ENCODE results near the gene PKM. TPM values are rescaled to one million over a fixed set of nuclear protein-coding genes. Genes with fewer than 3 reads are reported as not detected.
A peak's percentile ranks its signal among the peaks of the same experiment; 100 is the strongest.

Gene PKM
- total RNA-seq, 3 donors from 2014 or later = 328 to 450 (median 372) TPM

- Histone ChIP-seq H3K36me3 (ENCODE audit: low read depth) (peaks cover 14% of the 10 kb centered on the region), H3K4me3 (no peak within 1 kb of the TSS), H3K9me3 (no peaks in the 10 kb centered on the region), H3K4me1 (ENCODE audit: low read depth) (peaks cover 7% of the 10 kb centered on the region)
- TF ChIP-seq, protein P1, sequence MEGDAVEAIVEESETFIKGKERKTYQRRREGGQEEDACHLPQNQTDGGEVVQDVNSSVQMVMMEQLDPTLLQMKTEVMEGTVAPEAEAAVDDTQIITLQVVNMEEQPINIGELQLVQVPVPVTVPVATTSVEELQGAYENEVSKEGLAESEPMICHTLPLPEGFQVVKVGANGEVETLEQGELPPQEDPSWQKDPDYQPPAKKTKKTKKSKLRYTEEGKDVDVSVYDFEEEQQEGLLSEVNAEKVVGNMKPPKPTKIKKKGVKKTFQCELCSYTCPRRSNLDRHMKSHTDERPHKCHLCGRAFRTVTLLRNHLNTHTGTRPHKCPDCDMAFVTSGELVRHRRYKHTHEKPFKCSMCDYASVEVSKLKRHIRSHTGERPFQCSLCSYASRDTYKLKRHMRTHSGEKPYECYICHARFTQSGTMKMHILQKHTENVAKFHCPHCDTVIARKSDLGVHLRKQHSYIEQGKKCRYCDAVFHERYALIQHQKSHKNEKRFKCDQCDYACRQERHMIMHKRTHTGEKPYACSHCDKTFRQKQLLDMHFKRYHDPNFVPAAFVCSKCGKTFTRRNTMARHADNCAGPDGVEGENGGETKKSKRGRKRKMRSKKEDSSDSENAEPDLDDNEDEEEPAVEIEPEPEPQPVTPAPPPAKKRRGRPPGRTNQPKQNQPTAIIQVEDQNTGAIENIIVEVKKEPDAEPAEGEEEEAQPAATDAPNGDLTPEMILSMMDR (IDR thresholded peaks at IDR 0.05) = no peak
- ATAC-seq = peak; percentile 64
- DNase-seq = peak in 2 of 3 donors; percentile 30 to 48
- intact Hi-C loops (cut with DNase I, micrococcal nuclease) = no loop called here
These were observed 33.3 kb downstream of the PKM start, which contains the start of gene GRAMD2A for GRCh38 chr15:72197460-72198355. GRAMD2A (minus strand) TSS chr15:72197787.

GRCh38 chr15:72197041-72197459 lies 33.9 kb downstream of the PKM start:
- TF ChIP-seq, protein P1 (IDR thresholded peaks at IDR 0.05) = no peak
- DNase-seq (no peak), ATAC-seq (no peak)
- peaks cover 7% of the 10 kb centered on the region for H3K4me1 ChIP-seq (ENCODE audit: low read depth)
- H3K4me3 ChIP-seq = no peak overlapping the region
- H3K36me3 ChIP-seq (ENCODE audit: low read depth) = peaks cover 7% of the 10 kb centered on the region
- intact Hi-C loops (cut with DNase I, micrococcal nuclease) = no loop called here
- H3K9me3 ChIP-seq = no peaks in the 10 kb centered on the region

DNA sequence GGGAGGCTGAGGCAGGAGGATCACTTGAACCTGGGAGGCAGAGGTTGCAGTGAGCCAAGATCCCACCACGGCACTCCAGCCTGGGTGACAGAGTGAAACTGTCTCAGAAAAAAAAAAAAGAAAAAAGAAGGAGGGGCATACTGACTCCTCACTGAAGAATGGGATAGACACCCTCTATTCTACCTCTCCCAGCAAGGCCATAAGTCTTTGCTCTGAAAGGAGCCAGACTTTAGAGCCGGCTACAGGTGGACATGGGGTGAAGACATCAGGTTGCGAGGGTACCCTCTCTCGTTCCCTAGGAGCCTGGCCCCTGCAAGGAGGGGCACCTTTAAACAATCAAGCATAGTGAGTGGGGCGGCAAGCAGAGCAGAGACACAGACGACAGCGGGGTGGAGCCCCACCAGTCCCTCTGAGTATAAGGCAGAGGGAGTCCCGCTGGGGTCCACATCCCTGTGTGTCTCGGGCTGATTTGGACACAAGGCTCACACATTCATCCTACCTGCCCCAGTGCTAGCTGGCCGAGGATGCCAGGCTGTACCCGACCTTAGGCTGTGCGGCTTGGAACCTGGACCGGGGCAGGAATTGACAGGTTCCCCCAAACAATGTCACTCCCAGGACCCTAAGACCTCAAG lies 34.5 kb downstream of the PKM start:
- no peaks in the 10 kb centered on the region for H3K9me3 ChIP-seq
- TF ChIP-seq, protein P1 (IDR thresholded peaks at IDR 0.05) = no peak
- H3K36me3 ChIP-seq (ENCODE audit: low read depth) = peaks cover 3% of the 10 kb centered on the region
- intact Hi-C loops (cut with DNase I, micrococcal nuclease) = no loop called here
- ATAC-seq (no peak), DNase-seq (no peak)
- H3K4me3 ChIP-seq = no peak overlapping the region
- H3K4me1 ChIP-seq (ENCODE audit: low read depth) = peaks cover 7% of the 10 kb centered on the region

GRCh38 chr15:72195101-72195511 lies 35.9 kb downstream of the PKM start:
- Histone ChIP-seq H3K36me3 (ENCODE audit: low read depth) (no peaks in the 10 kb centered on the region), H3K9me3 (no peaks in the 10 kb centered on the region), H3K4me3 (no peak overlapping the region), H3K4me1 (ENCODE audit: low read depth) (peaks cover 5% of the 10 kb centered on the region)
- intact Hi-C loops (cut with DNase I, micrococcal nuclease) = no loop called here
- no peak for ATAC-seq
- DNase-seq = no peak
- TF ChIP-seq, protein P1 (IDR thresholded peaks at IDR 0.05) = no peak

DNA sequence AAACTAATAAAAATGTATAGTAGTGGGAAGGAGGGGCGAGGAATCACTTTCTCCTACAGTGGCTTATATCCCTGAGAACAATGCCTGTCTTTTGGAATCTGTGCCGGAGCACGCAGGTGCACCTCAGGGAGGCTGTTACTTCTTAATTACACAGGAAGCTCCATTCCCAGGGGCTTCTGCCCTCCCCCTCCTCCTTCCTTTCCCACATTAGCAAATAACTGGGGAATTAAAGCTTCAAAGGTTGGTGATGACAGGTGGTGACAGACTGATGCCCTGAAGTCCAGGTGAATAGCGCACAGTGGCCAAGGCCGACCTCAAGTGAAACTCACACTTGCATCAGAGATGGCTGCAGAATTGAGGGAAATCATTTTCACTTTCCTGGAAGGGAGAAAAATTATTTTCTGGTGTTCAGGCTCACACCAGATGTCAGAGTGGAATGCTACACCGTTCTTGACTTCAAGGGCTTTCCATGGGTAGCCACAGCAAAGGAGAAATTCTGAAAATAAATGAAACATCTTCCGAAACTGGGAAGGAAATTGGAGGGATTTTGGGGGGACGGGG lies 37.1 kb downstream of the PKM start:
- H3K9me3 ChIP-seq = no peaks in the 10 kb centered on the region
- H3K36me3 ChIP-seq (ENCODE audit: low read depth) = no peaks in the 10 kb centered on the region
- TF ChIP-seq, protein P1 (IDR thresholded peaks at IDR 0.05) = no peak
- intact Hi-C loops (cut with DNase I, micrococcal nuclease) = no loop called here
- ATAC-seq (no peak), DNase-seq (no peak)
- H3K4me1 ChIP-seq (ENCODE audit: low read depth) = no peaks in the 10 kb centered on the region
- H3K4me3 ChIP-seq = no peak overlapping the region

All from mucosa of descending colon (tissue), 3 donors.